A673 (cell line): Measurements from ENCODE around the gene GRM1.

Experiments used
- CTCF ChIP-seq: fragments of 300-800, 200-600 bp; sonication (generic); conservative IDR thresholded peaks from 2 replicates; pipeline ENCODE4 v1.5.1; 2017; ENCODE audit warnings: low read depth, mild to moderate bottlenecking, antibody characterized with exemption, low read length, moderate library complexity, mixed read lengths
- EZH2 ChIP-seq: fragments of 200-600 bp; sonication (generic); IDR thresholded peaks from 2 replicates; pipeline ENCODE4 v1.6.1; 2017; ENCODE audit warnings: borderline replicate concordance, low read depth, mild to moderate bottlenecking, mixed read lengths, antibody characterized with exemption, low read length; ENCODE audit not compliant: poor library complexity, severe bottlenecking

- TF ChIP-seq CTCF, result no peak
- no peak for TF ChIP-seq EZH2
These were observed 68.7 kb downstream of the GRM1 start for GRCh38 chr6:146097586-146097985.
